GM23338 (cell line): ENCODE results near the gene GPSM1.

ENCODE experiments used
- JUNB ChIP-seq: IDR thresholded peaks from one replicate; pipeline ENCODE4 v1.6.1; 2016; ENCODE audit warnings: antibody characterized with exemption; ENCODE audit not compliant: unreplicated experiment
- POLR2AphosphoS5 ChIP-seq: IDR thresholded peaks from 2 replicates; pipeline ENCODE4 v1.6.1; 2016; ENCODE audit warnings: antibody characterized with exemption, low read depth
- TF ChIP-seq, protein P1 (sequence below), 2 experiments: fragments of 200-600 bp in 1 of 2; sonication (generic) in 1 of 2; conservative IDR thresholded peaks; 2 replicates each; pipeline versions ENCODE4 v1.5.1 to v1.6.1; 2016 to 2017; ENCODE audit warnings: antibody characterized with exemption in 2 of 2, low read depth in 2 of 2, mild to moderate bottlenecking in 2 of 2, moderate library complexity in 1 of 2
- TF ChIP-seq, protein P2 (sequence below): fragments of 250-450 bp; sonication (Bioruptor Pico); IDR thresholded peaks from 2 replicates; pipeline ENCODE4 v1.5.0; 2020; ENCODE audit warnings: mild to moderate bottlenecking, moderate library complexity
- TF ChIP-seq, protein P3 (sequence below): IDR thresholded peaks from one replicate; pipeline ENCODE4 v1.6.1; 2018; ENCODE audit warnings: antibody characterized with exemption; ENCODE audit not compliant: unreplicated experiment

DNA sequence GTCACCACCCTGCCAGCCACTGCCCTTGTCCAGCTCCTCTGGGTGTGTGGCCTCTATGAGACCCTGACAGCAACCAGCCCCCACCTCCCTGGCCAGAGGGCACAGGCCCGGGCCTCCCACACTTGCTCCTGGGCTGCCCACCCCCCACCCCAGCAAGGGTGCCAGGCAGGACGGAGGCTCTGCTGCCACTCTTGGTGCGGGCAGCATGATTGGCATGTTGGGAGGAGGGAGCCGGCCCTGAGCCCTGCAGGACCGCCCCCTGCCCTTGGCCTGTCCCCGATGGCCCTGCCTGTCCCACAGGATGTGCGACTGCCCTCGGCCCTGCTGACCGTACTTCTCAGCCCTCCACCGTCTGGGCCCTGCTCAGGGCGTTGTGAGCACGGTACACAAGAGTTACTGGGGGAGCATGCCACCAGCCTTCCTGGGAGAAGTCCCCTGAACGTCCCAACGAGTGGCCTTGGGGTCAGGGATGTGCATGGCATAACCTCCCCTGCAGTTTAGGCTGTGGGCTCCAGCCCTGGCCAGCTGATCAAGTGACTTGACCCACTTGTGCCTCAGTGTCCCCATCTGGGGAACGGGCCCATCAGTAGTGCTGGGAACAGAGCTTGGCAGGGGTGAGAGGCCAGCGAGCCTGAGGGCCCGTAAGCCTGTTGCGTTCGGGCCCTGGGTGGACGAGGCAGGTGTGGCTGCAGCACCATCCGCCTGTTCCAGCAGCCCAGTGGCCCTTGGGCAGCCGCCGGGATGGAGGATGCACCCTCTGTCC is 16.0 kb downstream of the GPSM1 start:
- TF ChIP-seq, protein P1, sequence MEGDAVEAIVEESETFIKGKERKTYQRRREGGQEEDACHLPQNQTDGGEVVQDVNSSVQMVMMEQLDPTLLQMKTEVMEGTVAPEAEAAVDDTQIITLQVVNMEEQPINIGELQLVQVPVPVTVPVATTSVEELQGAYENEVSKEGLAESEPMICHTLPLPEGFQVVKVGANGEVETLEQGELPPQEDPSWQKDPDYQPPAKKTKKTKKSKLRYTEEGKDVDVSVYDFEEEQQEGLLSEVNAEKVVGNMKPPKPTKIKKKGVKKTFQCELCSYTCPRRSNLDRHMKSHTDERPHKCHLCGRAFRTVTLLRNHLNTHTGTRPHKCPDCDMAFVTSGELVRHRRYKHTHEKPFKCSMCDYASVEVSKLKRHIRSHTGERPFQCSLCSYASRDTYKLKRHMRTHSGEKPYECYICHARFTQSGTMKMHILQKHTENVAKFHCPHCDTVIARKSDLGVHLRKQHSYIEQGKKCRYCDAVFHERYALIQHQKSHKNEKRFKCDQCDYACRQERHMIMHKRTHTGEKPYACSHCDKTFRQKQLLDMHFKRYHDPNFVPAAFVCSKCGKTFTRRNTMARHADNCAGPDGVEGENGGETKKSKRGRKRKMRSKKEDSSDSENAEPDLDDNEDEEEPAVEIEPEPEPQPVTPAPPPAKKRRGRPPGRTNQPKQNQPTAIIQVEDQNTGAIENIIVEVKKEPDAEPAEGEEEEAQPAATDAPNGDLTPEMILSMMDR (conservative IDR thresholded peaks at IDR 0.05; ENCODE audit: low read depth in 2 of 2): no peak
- TF ChIP-seq JUNB (no peak), POLR2AphosphoS5 (no peak)
- TF ChIP-seq, protein P2, sequence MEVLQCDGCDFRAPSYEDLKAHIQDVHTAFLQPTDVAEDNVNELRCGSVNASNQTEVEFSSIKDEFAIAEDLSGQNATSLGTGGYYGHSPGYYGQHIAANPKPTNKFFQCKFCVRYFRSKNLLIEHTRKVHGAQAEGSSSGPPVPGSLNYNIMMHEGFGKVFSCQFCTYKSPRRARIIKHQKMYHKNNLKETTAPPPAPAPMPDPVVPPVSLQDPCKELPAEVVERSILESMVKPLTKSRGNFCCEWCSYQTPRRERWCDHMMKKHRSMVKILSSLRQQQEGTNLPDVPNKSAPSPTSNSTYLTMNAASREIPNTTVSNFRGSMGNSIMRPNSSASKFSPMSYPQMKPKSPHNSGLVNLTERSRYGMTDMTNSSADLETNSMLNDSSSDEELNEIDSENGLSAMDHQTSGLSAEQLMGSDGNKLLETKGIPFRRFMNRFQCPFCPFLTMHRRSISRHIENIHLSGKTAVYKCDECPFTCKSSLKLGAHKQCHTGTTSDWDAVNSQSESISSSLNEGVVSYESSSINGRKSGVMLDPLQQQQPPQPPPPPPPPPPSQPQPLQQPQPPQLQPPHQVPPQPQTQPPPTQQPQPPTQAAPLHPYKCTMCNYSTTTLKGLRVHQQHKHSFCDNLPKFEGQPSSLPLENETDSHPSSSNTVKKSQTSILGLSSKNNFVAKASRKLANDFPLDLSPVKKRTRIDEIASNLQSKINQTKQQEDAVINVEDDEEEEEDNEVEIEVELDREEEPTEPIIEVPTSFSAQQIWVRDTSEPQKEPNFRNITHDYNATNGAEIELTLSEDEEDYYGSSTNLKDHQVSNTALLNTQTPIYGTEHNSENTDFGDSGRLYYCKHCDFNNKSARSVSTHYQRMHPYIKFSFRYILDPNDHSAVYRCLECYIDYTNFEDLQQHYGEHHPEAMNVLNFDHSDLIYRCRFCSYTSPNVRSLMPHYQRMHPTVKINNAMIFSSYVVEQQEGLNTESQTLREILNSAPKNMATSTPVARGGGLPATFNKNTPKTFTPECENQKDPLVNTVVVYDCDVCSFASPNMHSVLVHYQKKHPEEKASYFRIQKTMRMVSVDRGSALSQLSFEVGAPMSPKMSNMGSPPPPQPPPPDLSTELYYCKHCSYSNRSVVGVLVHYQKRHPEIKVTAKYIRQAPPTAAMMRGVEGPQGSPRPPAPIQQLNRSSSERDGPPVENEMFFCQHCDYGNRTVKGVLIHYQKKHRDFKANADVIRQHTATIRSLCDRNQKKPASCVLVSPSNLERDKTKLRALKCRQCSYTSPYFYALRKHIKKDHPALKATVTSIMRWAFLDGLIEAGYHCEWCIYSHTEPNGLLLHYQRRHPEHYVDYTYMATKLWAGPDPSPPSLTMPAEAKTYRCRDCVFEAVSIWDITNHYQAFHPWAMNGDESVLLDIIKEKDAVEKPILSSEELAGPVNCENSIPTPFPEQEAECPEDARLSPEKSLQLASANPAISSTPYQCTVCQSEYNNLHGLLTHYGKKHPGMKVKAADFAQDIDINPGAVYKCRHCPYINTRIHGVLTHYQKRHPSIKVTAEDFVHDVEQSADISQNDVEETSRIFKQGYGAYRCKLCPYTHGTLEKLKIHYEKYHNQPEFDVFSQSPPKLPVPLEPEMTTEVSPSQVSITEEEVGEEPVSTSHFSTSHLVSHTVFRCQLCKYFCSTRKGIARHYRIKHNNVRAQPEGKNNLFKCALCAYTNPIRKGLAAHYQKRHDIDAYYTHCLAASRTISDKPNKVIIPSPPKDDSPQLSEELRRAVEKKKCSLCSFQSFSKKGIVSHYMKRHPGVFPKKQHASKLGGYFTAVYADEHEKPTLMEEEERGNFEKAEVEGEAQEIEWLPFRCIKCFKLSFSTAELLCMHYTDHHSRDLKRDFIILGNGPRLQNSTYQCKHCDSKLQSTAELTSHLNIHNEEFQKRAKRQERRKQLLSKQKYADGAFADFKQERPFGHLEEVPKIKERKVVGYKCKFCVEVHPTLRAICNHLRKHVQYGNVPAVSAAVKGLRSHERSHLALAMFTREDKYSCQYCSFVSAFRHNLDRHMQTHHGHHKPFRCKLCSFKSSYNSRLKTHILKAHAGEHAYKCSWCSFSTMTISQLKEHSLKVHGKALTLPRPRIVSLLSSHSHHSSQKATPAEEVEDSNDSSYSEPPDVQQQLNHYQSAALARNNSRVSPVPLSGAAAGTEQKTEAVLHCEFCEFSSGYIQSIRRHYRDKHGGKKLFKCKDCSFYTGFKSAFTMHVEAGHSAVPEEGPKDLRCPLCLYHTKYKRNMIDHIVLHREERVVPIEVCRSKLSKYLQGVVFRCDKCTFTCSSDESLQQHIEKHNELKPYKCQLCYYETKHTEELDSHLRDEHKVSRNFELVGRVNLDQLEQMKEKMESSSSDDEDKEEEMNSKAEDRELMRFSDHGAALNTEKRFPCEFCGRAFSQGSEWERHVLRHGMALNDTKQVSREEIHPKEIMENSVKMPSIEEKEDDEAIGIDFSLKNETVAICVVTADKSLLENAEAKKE (CRISPR knock-in tag): no peak
- TF ChIP-seq, protein P3, sequence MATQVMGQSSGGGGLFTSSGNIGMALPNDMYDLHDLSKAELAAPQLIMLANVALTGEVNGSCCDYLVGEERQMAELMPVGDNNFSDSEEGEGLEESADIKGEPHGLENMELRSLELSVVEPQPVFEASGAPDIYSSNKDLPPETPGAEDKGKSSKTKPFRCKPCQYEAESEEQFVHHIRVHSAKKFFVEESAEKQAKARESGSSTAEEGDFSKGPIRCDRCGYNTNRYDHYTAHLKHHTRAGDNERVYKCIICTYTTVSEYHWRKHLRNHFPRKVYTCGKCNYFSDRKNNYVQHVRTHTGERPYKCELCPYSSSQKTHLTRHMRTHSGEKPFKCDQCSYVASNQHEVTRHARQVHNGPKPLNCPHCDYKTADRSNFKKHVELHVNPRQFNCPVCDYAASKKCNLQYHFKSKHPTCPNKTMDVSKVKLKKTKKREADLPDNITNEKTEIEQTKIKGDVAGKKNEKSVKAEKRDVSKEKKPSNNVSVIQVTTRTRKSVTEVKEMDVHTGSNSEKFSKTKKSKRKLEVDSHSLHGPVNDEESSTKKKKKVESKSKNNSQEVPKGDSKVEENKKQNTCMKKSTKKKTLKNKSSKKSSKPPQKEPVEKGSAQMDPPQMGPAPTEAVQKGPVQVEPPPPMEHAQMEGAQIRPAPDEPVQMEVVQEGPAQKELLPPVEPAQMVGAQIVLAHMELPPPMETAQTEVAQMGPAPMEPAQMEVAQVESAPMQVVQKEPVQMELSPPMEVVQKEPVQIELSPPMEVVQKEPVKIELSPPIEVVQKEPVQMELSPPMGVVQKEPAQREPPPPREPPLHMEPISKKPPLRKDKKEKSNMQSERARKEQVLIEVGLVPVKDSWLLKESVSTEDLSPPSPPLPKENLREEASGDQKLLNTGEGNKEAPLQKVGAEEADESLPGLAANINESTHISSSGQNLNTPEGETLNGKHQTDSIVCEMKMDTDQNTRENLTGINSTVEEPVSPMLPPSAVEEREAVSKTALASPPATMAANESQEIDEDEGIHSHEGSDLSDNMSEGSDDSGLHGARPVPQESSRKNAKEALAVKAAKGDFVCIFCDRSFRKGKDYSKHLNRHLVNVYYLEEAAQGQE: no peak
